Duodenal mucosa (tissue), 2 donors: ENCODE data around the gene JUP.
"Not testable (repeated sequence)": the region's sequence is repeated elsewhere in the genome, so short reads cannot be mapped to it uniquely, and the experiment has no call there.

Experiments used
- H3K27ac ChIP-seq: one replicate; pipeline ENCODE4 v1.7.0; 2013; ENCODE audit warnings: low read depth, low read length
- H3K27me3 ChIP-seq, 2 donors: one replicate each; pipeline ENCODE4 v1.7.0; 2013; ENCODE audit warnings: low read length in 2 of 2, control low read depth in 1 of 2; ENCODE audit not compliant: insufficient read depth in 2 of 2, control insufficient read depth in 1 of 2
- H3K36me3 ChIP-seq, 2 donors: one replicate each; pipeline ENCODE4 v1.7.0; 2013; ENCODE audit warnings: low read length in 2 of 2, control low read depth in 1 of 2; ENCODE audit not compliant: insufficient read depth in 2 of 2, control insufficient read depth in 1 of 2
- H3K4me1 ChIP-seq, 2 donors: one replicate each; pipeline ENCODE4 v1.7.0; 2013; ENCODE audit warnings: low read length in 2 of 2, control low read depth in 1 of 2; ENCODE audit not compliant: insufficient read depth in 2 of 2, control insufficient read depth in 1 of 2
- H3K4me3 ChIP-seq, 2 donors: one replicate each; pipeline ENCODE4 v1.7.0; 2013; ENCODE audit warnings: low read length in 2 of 2, low read depth in 1 of 2
- H3K9ac ChIP-seq, 2 donors: one replicate each; pipeline ENCODE4 v1.7.0; 2013; ENCODE audit warnings: low read length in 2 of 2, low read depth in 1 of 2
- H3K9me3 ChIP-seq, 2 donors: one replicate each; pipeline ENCODE4 v1.7.0; 2013; ENCODE audit warnings: low read length in 2 of 2, control low read depth in 1 of 2; ENCODE audit not compliant: control insufficient read depth in 1 of 2

The JUP gene

DNA sequence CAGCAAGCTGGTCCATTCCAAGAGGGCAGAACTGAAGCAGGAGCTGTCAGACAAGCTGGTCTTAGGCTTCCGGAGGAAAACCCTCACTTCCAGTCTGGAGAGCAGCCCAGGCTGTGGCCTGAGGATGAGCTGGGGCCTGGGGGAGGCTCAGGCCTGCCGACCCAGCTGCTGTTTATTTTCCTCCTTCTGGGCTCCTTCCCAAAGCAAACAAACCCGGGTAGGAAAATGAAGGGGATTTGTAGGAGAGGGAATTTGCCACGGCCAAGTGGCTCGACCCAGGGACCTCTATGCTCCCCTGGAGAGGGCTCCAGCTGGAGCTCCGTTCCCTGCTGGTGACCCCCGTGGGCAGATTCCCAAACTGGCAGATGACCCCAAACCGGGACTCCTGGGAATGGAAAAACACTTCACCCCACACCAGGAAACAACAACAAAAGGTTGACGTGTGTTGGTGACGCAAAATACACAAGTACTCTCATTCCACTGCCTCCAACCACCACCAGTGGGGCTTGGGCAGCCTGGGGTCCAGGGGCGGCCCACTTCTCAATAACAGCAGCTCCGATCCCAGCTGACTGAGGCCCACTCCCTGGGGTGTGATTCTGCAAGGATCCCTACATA is 8.8 kb downstream of the JUP start:
- Histone ChIP-seq H3K27me3 (no peaks in the 10 kb centered on the region), H3K4me1 (peaks cover 58 to 71% of the 10 kb centered on the region in 2 donors), H3K9ac (peak overlapping the region; percentile 51 to 60), H3K4me3 (peak overlapping the region in 1 of 2 donors; percentile 40), H3K9me3 (no peaks in the 10 kb centered on the region), H3K27ac (peak overlapping the region; percentile 83), H3K36me3 (peaks cover 0 to 5% of the 10 kb centered on the region in 2 donors)

DNA sequence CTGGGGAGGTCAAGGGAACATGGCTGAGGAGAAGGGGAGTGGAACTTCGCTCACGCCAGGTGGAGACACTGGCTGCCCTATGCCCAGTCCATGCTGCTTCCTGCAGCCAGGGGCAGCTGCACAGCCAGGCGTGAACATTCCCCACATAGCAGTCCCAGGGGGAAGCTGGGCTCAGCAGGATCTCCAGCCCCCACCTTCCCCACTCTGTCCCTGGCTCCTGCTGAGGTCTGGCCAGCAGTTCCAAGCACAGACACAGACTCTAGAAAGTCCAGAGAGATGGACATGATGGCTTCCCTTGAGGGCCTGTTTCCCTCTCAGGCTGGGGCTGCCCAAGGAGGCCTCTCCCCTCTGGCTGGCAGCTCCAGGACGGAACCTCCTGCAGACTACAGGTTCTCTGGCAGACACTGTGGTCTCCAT is 9.3 kb downstream of the JUP start:
- H3K27me3 ChIP-seq, result no peaks in the 10 kb centered on the region
- H3K9me3 ChIP-seq, result no peaks in the 10 kb centered on the region
- H3K27ac ChIP-seq, result peak overlapping the region; percentile 83
- peaks cover 0 to 1% of the 10 kb centered on the region in 2 donors for H3K36me3 ChIP-seq
- no peak overlapping the region for H3K4me3 ChIP-seq
- H3K9ac ChIP-seq, result peak overlapping the region; percentile 51 to 60
- H3K4me1 ChIP-seq, result peaks cover 59 to 71% of the 10 kb centered on the region in 2 donors

DNA sequence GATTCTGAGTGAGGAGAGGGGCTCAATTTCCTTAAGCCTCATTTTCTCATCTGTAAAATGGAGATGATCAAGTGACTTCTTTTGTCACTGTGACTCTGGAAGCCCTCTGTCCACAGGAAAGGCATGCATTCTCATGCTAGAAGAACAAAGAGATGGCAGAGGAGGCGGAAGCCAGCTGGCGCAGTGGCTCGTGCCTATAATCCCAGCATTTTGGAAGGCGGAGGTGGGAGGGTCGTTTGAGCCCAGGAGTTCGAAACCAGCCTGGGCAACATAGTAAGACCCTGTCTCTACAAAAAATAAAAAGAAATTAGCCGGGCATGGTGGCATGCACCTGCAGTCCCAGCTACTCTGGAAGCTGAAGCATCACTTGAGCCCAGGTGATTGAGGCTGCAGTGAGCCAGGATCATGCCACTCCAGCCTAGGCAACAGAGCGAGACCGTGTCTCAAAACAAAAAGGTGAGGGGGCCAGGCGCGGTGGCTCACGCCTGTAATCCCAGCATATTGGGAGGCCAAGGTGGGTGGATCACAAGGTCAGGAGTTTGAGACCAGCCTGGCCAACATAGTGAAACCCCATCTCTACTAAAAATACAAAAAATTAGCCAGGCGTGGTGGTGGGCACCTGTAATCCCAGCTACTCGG is 10.1 kb downstream of the JUP start:
- peak overlapping the region; percentile 66 for H3K27ac ChIP-seq
- H3K36me3 ChIP-seq, H3K9me3 ChIP-seq, H3K27me3 ChIP-seq, H3K4me3 ChIP-seq: not testable (repeated sequence)
- peak overlapping the region; percentile 43 to 61 for H3K9ac ChIP-seq
- peaks cover 58 to 70% of the 10 kb centered on the region in 2 donors for H3K4me1 ChIP-seq

DNA sequence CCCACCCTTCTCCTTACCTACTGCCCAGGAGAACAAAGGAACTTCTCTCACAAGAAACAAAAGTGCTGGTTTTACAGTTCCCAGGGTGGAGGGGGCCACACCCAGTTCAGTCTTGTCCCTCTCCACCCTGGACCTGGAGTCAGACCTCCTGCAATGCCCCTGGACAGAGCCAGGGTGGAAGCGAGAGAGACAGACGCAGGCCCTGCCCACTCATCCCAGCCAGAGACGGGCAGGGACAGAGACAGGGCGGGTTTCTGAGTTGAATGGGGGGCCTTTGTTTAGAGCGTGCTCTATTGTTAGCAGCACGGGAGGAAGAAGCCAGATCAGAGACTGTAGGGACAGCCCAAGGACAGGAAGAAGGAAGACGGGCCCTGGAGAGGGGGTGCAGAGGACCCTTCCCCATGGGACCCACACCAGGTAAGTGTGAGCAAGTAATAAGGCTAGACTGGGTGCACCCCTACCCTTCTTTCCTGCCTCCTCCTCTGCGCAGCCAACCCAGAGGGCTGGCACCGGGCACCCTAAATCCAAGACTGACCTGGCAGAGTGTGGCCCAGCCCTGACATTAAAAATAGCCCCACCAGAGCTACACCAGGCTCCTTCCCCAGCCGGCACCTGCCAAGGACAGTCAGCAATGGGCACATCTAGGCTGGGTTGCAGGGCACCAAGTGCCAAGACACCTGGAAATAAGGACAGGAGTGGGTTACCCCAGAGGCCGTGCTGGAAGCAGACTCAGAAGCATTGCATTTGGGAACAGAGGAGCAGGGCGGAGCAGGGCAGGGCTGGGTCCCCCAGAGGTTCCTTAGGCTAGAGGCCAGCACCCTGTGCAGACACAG is 10.9 kb downstream of the JUP start:
- no peak overlapping the region for H3K4me3 ChIP-seq

DNA sequence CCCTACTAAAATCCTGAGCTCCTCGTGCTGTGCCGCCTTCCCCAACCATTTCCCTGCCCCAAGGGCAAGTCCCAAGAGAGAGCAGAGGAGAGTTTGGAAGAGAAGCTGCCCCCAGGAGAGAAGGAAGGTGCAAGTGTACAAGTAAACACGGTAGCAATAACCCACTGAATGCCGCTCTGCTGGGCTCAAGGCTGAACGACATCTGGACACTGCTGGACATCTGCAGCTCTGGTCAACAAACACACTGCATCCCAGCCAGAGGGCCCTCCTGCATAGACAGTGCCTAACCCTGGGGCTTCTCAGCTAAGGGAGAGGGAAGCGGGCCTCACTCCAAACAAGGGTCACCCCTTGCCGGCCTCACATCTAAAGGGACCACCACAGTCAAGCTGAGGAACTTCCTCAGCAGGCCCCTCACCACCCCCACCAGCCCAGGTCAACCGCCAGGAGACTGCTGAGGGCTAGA is 12.7 kb downstream of the JUP start:
- Histone ChIP-seq H3K4me3 (peak overlapping the region; percentile 43 to 49), H3K4me1 (peaks cover 57 to 64% of the 10 kb centered on the region in 2 donors), H3K27me3 (no peaks in the 10 kb centered on the region), H3K9ac (peak overlapping the region; percentile 76 to 78), H3K36me3 (peaks cover 11 to 28% of the 10 kb centered on the region in 2 donors), H3K27ac (peak overlapping the region; percentile 94), H3K9me3 (no peaks in the 10 kb centered on the region)

More for the DNA sequence above, 10.9 kb downstream of the JUP start:
- Histone ChIP-seq H3K27me3 (no peaks in the 10 kb centered on the region), H3K4me1 (peaks cover 57 to 70% of the 10 kb centered on the region in 2 donors), H3K36me3 (peaks cover 8 to 10% of the 10 kb centered on the region in 2 donors), H3K9ac (peak overlapping the region; percentile 43 to 61), H3K27ac (peak overlapping the region; percentile 66), H3K9me3 (no peaks in the 10 kb centered on the region)

DNA sequence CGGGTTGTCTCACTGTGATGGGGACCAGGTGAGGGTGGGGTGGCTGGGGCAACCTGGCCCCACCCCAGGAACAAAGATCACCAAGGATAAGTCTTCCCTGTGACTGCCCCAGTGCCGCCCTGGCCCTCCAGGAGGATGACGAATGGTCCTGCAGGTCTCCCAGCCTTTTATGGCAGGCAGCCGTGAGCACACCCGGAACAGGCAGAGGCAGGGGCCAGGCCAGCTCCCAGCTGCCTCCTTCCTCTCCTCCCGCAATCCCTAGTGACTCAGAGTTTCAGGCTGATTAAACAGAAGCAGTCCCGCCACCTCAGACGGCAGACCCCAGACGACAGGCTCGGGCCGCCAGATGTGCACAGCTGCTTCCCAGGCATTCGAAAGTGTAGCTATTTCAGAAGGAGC is 13.3 kb downstream of the JUP start:
- peak overlapping the region; percentile 25 to 49 for H3K4me3 ChIP-seq
- no peaks in the 10 kb centered on the region for H3K9me3 ChIP-seq
- no peaks in the 10 kb centered on the region for H3K27me3 ChIP-seq
- peaks cover 57 to 62% of the 10 kb centered on the region in 2 donors for H3K4me1 ChIP-seq
- H3K27ac ChIP-seq, result peak overlapping the region; percentile 94
- H3K9ac ChIP-seq, result peak overlapping the region; percentile 76 to 79
- H3K36me3 ChIP-seq, result peaks cover 15 to 33% of the 10 kb centered on the region in 2 donors

DNA sequence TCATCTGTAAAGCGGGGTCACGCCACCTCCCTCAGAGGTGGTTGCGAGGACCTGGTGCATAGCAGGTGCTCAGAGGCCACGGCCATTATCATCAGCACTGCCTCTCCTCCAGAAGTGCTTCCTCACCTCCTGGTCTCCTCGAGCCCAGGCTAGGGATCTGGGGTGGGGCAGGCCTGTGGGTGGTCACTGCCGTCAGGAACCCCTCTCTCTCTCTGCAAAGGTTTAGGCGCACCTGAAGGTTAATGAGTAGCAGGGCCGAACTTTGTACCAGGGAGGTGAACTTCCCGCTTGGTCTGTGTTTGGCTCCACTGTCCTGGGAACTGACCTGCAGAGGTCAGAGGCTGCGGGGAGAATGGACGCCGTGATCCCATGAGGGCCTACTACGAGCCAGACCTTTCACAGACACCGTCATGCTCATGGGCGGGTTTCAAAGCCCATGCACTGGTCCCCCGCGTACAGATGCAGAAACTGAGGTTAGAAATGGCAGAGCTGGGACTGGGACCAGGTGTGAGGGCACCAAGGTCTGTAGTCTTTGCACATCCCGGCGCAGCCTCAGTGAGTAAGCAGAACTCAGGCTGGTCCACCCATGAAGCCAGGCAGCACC is 13.8 kb downstream of the JUP start:
- H3K9me3 ChIP-seq, result no peaks in the 10 kb centered on the region
- peak overlapping the region; percentile 76 to 79 for H3K9ac ChIP-seq
- peak overlapping the region; percentile 91 for H3K27ac ChIP-seq
- H3K36me3 ChIP-seq, result peaks cover 16 to 38% of the 10 kb centered on the region in 2 donors
- no peaks in the 10 kb centered on the region for H3K27me3 ChIP-seq
- peaks cover 52 to 57% of the 10 kb centered on the region in 2 donors for H3K4me1 ChIP-seq
- H3K4me3 ChIP-seq, result peak overlapping the region; percentile 25 to 48

DNA sequence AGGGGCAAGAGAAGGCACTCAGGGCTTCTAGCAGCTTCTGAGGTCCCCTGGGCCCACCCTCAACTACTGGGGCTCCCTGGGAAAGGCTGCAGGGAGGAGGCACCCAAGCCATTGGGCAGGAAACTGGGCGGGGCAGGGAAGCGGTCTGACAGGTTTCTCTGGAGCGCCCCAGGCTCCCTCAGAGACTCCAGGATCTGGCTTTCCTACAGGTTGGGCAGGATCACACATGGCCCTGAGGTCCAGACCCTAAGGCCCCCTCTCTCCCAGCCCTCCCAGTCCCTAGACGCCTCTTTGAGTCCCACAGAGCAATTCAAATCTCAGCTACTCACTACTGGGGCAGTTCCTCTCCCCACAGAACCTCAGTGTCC is 14.3 kb downstream of the JUP start:
- H3K9ac ChIP-seq, result peak overlapping the region; percentile 76 to 79
- H3K4me3 ChIP-seq, result peak overlapping the region; percentile 25 to 48

DNA sequence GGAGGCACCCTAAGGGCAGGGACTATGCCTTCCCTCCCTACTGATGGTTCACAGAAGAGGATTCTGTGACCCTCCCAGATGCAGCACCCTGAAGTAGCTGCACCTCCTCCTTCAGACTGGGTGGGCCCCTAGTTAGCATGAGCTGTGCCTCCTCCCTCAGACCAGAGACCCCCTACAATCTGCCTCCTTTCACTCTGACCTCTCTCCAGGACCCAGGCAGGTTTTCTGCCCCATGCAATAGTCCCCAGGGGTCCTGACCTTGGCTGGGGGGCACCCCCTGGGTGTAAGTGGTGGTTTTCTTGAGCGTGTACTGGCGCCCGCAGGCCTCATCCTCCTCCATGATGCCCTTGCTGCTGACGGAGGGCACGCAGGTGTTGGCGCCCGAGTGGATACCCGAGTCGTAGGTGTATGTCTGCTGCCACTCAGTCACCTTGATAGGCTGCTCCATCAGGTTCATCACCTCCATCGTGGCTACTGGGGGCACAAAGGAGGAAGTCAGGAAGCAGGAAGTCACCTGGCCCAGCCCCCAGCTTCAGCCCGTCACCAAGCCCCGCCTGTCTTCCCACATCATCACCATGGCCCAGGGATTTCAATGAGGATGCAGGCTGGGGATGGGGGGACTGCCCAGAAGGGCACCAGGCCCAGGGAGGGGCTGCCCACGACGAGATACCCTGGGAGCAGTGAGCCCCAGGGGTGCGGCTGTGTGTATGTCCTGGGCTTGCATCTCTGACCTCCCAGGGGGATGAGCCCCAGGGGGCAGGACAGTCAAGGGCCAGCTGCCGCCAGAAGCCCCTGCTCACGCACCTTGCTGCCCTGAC is 14.9 kb downstream of the JUP start:
- no peaks in the 10 kb centered on the region for H3K27me3 ChIP-seq
- peaks cover 44 to 46% of the 10 kb centered on the region in 2 donors for H3K4me1 ChIP-seq
- H3K27ac ChIP-seq, result peak overlapping the region; percentile 91
- H3K9ac ChIP-seq, result peak overlapping the region; percentile 76 to 79
- H3K9me3 ChIP-seq, result no peaks in the 10 kb centered on the region
- H3K4me3 ChIP-seq, result no peak overlapping the region
- peaks cover 23 to 48% of the 10 kb centered on the region in 2 donors for H3K36me3 ChIP-seq

More for the DNA sequence above, 14.3 kb downstream of the JUP start:
- H3K27ac ChIP-seq, result peak overlapping the region; percentile 91
- no peaks in the 10 kb centered on the region for H3K9me3 ChIP-seq
- H3K36me3 ChIP-seq, result peaks cover 21 to 43% of the 10 kb centered on the region in 2 donors
- peaks cover 48 to 52% of the 10 kb centered on the region in 2 donors for H3K4me1 ChIP-seq
- no peaks in the 10 kb centered on the region for H3K27me3 ChIP-seq
